ENCODE results near the gene NBPF20. TPM values are rescaled to one million over a fixed set of nuclear protein-coding genes. Genes with fewer than 3 reads are reported as not detected.
A peak's percentile ranks its signal among the peaks of the same experiment; 100 is the strongest.
"Not testable (repeated sequence)": the region's sequence is repeated elsewhere in the genome, so short reads cannot be mapped to it uniquely, and the experiment has no call there.

Gene NBPF20, protein sequence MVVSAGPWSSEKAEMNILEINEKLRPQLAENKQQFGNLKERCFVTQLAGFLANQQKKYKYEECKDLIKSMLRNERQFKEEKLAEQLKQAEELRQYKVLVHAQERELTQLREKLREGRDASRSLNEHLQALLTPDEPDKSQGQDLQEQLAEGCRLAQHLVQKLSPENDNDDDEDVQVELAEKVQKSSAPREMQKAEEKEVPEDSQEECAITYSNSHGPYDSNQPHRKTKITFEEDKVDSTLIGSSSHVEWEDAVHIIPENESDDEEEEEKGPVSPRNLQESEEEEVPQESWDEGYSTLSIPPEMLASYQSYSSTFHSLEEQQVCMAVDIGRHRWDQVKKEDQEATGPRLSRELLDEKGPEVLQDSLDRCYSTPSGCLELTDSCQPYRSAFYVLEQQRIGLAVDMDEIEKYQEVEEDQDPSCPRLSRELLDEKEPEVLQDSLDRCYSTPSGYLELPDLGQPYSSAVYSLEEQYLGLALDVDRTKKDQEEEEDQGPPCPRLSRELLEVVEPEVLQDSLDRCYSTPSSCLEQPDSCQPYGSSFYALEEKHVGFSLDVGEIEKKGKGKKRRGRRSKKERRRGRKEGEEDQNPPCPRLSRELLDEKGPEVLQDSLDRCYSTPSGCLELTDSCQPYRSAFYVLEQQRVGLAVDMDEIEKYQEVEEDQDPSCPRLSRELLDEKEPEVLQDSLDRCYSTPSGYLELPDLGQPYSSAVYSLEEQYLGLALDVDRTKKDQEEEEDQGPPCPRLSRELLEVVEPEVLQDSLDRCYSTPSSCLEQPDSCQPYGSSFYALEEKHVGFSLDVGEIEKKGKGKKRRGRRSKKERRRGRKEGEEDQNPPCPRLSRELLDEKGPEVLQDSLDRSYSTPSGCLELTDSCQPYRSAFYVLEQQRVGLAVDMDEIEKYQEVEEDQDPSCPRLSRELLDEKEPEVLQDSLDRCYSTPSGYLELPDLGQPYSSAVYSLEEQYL (N-terminal part only)
- total RNA-seq, result 1 to 10 TPM; 2.4 to 6.0 TPM

DNA sequence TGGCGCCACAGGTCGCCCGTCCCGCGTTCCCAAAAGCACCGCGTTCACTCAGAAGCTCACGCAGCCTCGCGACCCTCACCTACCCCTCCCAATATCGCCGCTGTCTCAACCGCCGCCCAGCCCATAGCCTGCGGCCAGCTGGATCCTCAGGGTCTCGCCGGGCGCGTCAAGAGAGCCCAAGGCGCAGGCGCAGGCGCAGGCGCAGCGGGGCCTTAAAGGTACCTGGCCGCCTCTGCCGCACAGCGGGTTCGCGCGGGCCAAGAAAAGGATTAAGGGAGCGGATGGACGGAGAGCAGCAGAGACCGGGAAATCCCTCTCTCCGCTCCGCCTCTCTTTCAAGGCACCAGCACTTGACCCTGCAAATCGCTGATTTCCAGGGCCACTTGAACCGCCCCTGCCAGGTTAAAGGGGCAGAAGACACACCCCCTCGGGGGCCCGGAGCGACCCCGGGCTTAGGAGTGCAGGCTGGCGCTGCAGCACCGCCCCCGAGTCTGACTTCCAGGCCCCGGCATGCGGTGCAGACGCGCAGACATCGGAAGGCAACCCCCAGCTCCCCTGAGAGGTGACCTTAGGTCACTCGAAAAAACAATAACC, at the start of gene NBPF20:
TSS of gene NBPF20 (minus strand) at position 168 of the 594 bp plus-strand sequence. CDS start 20,331 bp downstream, outside the sequence.
- H3K27ac ChIP-seq, result no peak within 1 kb of the TSS
- peak; percentile 43 for ATAC-seq (ENCODE audit: insufficient number of reproducible peaks, low FRiP score, low read depth)
- H3K4me1 ChIP-seq (ENCODE audit: control insufficient read depth in 1 of 2, low read depth in 2 of 2), result peaks cover 4 to 5% of the 10 kb centered on the region in 2 donors
- no peaks in the 10 kb centered on the region for H3K9me3 ChIP-seq
- no peaks in the 10 kb centered on the region for H3K36me3 ChIP-seq
- DNase-seq (ENCODE audit: low spot score), result peak; percentile 15
- H3K4me3 ChIP-seq, result peak within 1 kb of the TSS; percentile 90
- peaks cover 6% of the 10 kb centered on the region for H3K27me3 ChIP-seq (replicated peaks; ENCODE audit: insufficient read depth)
- TF ChIP-seq, protein P1, sequence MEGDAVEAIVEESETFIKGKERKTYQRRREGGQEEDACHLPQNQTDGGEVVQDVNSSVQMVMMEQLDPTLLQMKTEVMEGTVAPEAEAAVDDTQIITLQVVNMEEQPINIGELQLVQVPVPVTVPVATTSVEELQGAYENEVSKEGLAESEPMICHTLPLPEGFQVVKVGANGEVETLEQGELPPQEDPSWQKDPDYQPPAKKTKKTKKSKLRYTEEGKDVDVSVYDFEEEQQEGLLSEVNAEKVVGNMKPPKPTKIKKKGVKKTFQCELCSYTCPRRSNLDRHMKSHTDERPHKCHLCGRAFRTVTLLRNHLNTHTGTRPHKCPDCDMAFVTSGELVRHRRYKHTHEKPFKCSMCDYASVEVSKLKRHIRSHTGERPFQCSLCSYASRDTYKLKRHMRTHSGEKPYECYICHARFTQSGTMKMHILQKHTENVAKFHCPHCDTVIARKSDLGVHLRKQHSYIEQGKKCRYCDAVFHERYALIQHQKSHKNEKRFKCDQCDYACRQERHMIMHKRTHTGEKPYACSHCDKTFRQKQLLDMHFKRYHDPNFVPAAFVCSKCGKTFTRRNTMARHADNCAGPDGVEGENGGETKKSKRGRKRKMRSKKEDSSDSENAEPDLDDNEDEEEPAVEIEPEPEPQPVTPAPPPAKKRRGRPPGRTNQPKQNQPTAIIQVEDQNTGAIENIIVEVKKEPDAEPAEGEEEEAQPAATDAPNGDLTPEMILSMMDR (IDR thresholded peaks at IDR 0.05), result no peak

DNA sequence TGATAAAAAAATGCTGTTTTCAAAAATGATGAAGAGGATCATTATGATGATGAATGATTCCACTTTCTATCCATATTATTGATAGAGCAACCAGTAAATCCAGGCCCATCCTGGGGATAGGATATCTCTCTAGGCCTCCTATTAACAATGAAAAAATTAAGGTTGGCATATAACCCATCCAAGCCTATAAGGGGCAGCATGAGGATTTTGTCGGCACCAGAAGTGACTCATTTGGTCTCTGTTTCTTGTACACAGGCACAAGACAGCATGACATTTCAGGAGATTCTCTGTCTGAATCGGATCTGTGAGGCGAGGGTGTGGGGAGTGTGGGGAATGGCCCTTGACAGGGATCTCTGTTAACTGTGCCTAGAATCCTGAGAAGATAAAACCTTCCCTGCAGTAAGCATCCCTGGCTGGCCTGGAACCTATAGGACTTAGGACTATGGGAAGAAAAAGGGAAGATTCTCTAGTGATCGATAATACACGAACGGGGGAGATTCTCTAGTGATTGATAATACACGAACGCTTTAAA, 49.5 kb upstream of the NBPF20 start:
- DNase-seq (ENCODE audit: low spot score); H3K27me3 ChIP-seq (replicated peaks; ENCODE audit: insufficient read depth); H3K9me3 ChIP-seq; ATAC-seq (ENCODE audit: insufficient number of reproducible peaks, low FRiP score, low read depth); H3K4me3 ChIP-seq; H3K36me3 ChIP-seq; H3K27ac ChIP-seq; H3K4me1 ChIP-seq (ENCODE audit: control insufficient read depth in 1 of 2, low read depth in 2 of 2): not testable (repeated sequence)

DNA sequence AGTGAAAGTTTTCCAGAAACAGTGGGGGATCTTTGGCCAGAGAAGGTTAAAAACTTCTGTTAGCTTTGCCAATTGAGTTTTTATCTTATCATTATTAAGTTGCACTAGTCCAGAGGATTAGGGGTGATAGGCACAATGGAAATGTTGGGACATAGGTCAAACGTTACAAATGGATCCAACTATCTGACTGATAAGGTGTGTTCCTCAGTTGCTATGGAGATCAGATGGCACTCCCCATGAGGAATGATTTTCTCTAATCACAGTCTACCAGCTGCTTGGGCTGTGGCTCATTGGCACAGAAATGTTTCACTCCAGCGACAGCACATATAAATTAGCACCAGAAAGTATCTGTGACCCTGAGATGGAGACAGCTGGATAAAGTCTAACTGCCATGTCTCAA, 47.3 kb upstream of the NBPF20 start:
- not testable (repeated sequence) for H3K9me3 ChIP-seq; DNase-seq (ENCODE audit: low spot score); ATAC-seq (ENCODE audit: insufficient number of reproducible peaks, low FRiP score, low read depth); H3K4me3 ChIP-seq; H3K4me1 ChIP-seq (ENCODE audit: control insufficient read depth in 1 of 2, low read depth in 2 of 2); H3K27ac ChIP-seq; H3K36me3 ChIP-seq; H3K27me3 ChIP-seq (replicated peaks; ENCODE audit: insufficient read depth)

DNA sequence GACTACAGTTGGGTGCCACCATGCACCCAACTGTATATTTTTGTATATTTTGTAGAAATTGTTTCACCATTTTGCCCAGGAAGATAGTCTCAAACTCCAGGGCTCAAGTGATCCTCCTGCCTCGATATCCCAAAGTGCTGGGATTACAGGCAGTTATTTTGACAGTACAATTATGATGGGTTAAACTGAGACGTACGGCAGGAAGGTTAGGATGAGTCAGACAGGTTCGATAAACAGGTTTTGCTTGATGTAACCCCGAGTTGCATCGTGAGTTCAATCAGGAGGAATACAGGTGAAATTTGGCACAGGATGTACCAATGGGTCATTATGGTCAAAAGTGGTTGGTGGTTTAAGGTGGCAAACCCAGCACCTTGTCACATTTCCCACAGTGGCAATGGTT, 46.0 kb upstream of the NBPF20 start:
- not testable (repeated sequence) for H3K27ac ChIP-seq; H3K36me3 ChIP-seq; ATAC-seq (ENCODE audit: insufficient number of reproducible peaks, low FRiP score, low read depth); DNase-seq (ENCODE audit: low spot score); H3K9me3 ChIP-seq; H3K4me1 ChIP-seq (ENCODE audit: control insufficient read depth in 1 of 2, low read depth in 2 of 2); H3K4me3 ChIP-seq; H3K27me3 ChIP-seq (replicated peaks; ENCODE audit: insufficient read depth)

DNA sequence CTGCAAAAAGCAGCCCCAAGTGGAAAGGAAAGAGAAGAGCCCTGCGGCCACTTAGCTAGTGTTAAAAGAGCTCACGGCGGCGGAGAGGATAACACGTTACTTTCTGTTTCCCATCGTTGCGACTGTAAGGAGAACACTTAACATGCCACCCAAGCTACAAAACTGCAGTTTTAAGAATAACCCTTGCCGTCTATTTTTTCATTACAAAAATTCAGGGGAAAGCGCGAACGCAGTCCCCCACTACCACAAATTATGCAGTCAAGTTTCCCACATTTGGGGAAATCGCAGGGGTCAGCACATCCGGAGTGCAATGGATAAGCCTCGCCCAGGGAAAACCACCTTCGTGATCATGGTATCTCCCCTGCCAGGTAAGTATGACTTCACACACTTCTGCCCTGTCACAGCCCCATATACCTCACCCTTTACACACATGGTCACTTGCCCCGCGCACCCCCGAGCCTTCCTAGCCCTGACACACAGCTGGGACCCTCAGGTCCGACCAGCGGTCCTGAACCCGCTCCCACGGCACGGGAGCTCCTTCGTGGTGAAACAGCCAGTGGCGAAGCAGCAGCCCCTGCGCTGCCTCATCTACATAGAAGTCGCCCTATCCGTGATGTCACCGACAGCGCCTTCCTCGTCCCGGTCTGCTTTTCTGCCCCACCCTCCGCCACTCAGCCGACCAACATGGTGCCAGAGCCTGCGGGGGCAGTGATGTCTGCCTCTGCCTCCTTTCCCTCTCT, 40.2 kb upstream of the NBPF20 start:
- ATAC-seq (ENCODE audit: insufficient number of reproducible peaks, low FRiP score, low read depth), result peak; percentile 68
- not testable (repeated sequence) for H3K4me1 ChIP-seq (ENCODE audit: control insufficient read depth in 1 of 2, low read depth in 2 of 2); H3K9me3 ChIP-seq; DNase-seq (ENCODE audit: low spot score); H3K27me3 ChIP-seq (replicated peaks; ENCODE audit: insufficient read depth); H3K36me3 ChIP-seq; H3K27ac ChIP-seq
- peak overlapping the region; percentile 75 for H3K4me3 ChIP-seq

DNA sequence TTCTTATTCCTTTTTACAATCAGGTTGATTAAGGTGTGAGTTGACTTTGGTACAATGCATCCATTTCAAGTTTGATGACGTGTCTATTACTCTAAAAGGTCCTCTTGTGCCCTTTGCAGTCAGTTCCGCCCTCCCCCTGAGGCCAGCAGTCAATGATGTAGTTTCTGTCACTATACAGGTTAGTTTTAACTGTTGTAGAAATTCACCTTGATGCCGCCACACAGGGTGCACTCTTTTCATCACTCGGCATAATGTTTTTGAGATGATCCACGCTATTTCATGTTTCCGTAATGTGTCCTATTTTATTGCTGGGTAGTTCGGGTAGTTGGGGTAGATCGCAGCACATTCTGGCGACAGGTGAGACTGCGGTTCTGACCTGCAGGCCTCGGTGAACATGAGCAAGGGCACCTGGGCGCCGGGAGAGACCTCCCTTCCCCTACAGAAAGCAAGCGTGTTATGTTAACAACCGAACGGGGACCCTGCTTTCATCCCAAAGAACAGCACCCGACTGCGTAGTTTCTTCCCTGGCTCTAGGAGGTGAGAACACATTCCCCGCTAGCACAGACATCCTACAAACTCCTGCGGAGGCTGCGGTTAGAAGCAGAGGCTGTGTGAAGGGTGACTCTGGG, 39.4 kb upstream of the NBPF20 start:
- H3K27me3 ChIP-seq (replicated peaks; ENCODE audit: insufficient read depth); H3K36me3 ChIP-seq; H3K27ac ChIP-seq; H3K4me1 ChIP-seq (ENCODE audit: control insufficient read depth in 1 of 2, low read depth in 2 of 2); DNase-seq (ENCODE audit: low spot score); ATAC-seq (ENCODE audit: insufficient number of reproducible peaks, low FRiP score, low read depth); H3K9me3 ChIP-seq: not testable (repeated sequence)
- H3K4me3 ChIP-seq, result peak overlapping the region; percentile 75

DNA sequence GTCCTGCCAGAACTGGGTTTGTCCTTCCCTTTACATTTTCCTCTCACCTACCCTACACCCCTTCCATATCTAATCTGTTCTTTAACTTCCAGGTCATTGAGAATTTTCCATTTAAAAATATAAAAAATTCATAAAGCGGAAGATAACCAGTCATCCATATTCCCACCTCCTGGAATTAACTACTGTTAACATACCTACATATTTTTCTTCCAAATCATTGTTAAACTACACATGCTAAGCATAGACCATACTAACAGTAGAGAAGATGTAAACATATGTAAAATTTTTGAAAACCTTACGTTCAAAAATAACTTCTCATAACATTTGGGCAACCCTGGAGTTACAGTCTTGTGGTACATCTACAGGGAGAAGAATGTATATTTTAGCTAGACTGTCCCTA, 38.6 kb upstream of the NBPF20 start:
- H3K27me3 ChIP-seq (replicated peaks; ENCODE audit: insufficient read depth); H3K27ac ChIP-seq; H3K9me3 ChIP-seq; H3K4me3 ChIP-seq; ATAC-seq (ENCODE audit: insufficient number of reproducible peaks, low FRiP score, low read depth); DNase-seq (ENCODE audit: low spot score); H3K4me1 ChIP-seq (ENCODE audit: control insufficient read depth in 1 of 2, low read depth in 2 of 2); H3K36me3 ChIP-seq: not testable (repeated sequence)

DNA sequence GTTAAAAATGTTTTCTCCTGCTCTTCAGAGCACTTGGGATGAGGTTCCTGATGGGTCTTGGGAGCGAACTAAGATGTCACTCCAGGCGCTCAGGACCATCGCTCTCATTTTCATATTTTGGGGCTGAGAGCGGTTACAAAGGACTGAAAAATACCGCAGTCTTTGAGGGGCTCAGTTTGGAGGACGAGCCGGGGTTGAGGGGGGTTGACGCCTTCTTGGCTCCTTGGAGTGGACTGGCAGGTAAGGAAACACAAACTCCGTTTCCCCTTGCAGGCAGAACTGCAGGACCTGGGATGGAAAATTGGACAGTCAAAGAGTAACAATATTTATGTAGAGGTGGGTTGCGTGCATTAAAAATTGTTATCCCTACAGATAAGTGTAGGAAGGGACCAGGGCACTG, 35.3 kb upstream of the NBPF20 start:
- ATAC-seq (ENCODE audit: insufficient number of reproducible peaks, low FRiP score, low read depth); H3K4me3 ChIP-seq: not testable (repeated sequence)

DNA sequence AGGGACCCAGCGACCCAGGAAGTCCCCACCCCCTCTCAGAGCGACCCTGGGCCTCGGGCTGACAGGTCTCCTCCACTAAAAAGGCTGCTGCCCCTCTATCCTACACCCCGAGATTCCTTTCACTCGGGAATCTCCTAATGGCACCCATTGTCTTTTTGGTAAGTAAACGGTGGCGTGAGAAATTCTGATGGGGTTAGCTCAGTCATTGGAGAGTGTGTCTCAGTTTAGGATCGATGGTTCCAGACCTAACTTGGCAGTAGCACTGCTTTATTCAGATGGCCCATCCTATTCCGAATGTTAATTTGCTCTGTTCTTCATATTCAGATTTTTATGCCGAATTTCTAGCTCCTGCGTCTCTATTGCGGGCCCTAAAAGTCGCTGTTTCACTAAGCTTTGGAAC, 34.6 kb upstream of the NBPF20 start:
- DNase-seq (ENCODE audit: low spot score); ATAC-seq (ENCODE audit: insufficient number of reproducible peaks, low FRiP score, low read depth); H3K4me1 ChIP-seq (ENCODE audit: control insufficient read depth in 1 of 2, low read depth in 2 of 2); H3K4me3 ChIP-seq; H3K27ac ChIP-seq; H3K27me3 ChIP-seq (replicated peaks; ENCODE audit: insufficient read depth); H3K9me3 ChIP-seq; H3K36me3 ChIP-seq: not testable (repeated sequence)

More for the DNA sequence above, 35.3 kb upstream of the NBPF20 start:
- H3K36me3 ChIP-seq; H3K9me3 ChIP-seq; H3K27me3 ChIP-seq (replicated peaks; ENCODE audit: insufficient read depth); H3K27ac ChIP-seq; H3K4me1 ChIP-seq (ENCODE audit: control insufficient read depth in 1 of 2, low read depth in 2 of 2); DNase-seq (ENCODE audit: low spot score): not testable (repeated sequence)

DNA sequence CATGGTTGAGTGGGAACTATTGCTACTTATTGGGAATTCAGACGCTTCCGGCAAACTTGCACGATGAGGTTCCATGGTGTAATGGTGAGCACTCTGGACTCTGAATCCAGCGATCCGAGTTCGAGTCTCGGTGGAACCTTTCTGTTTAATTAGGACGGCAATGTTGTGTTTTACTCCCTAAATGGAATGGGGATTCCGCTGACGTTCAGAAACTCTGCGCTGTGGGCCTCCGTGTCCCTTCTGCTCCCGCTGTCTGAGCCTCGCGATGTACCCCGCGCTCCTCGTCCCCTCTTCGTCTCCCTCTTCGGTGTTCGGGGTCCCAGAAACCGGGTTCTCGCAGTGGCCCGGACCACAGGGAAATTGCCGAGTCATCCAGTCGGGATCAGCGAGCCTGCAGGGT, 34.2 kb upstream of the NBPF20 start:
- not testable (repeated sequence) for ATAC-seq (ENCODE audit: insufficient number of reproducible peaks, low FRiP score, low read depth); H3K4me1 ChIP-seq (ENCODE audit: control insufficient read depth in 1 of 2, low read depth in 2 of 2); H3K36me3 ChIP-seq; H3K27me3 ChIP-seq (replicated peaks; ENCODE audit: insufficient read depth); H3K27ac ChIP-seq; H3K9me3 ChIP-seq; DNase-seq (ENCODE audit: low spot score); H3K4me3 ChIP-seq
